D721Med (cell line): ENCODE results near the gene DNAL4.

Experiments
- DNase-seq: peaks from one replicate; pipeline ENCODE4 v3.0.0; 2011; ENCODE audit warnings: low spot score; ENCODE audit not compliant: insufficient read length
- FAIRE-seq: peaks from 2 replicates; lab custom pipeline; 2011; peaks lifted over from hg19 to GRCh38; lab: Jason Lieb, UNC
- TF ChIP-seq, protein P1 (sequence below): IDR thresholded peaks from 2 replicates; pipeline ENCODE4 v1.5.1; 2012; ENCODE audit warnings: mild to moderate bottlenecking, control low read depth; ENCODE audit not compliant: insufficient read depth; ENCODE audit errors: missing control alignments

Gene DNAL4

GRCh38 chr22:38839686-38840085, 45.7 kb upstream of the DNAL4 start:
- FAIRE-seq, result no peak
- no peak for DNase-seq
- TF ChIP-seq, protein P1, sequence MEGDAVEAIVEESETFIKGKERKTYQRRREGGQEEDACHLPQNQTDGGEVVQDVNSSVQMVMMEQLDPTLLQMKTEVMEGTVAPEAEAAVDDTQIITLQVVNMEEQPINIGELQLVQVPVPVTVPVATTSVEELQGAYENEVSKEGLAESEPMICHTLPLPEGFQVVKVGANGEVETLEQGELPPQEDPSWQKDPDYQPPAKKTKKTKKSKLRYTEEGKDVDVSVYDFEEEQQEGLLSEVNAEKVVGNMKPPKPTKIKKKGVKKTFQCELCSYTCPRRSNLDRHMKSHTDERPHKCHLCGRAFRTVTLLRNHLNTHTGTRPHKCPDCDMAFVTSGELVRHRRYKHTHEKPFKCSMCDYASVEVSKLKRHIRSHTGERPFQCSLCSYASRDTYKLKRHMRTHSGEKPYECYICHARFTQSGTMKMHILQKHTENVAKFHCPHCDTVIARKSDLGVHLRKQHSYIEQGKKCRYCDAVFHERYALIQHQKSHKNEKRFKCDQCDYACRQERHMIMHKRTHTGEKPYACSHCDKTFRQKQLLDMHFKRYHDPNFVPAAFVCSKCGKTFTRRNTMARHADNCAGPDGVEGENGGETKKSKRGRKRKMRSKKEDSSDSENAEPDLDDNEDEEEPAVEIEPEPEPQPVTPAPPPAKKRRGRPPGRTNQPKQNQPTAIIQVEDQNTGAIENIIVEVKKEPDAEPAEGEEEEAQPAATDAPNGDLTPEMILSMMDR, result no peak

DNA sequence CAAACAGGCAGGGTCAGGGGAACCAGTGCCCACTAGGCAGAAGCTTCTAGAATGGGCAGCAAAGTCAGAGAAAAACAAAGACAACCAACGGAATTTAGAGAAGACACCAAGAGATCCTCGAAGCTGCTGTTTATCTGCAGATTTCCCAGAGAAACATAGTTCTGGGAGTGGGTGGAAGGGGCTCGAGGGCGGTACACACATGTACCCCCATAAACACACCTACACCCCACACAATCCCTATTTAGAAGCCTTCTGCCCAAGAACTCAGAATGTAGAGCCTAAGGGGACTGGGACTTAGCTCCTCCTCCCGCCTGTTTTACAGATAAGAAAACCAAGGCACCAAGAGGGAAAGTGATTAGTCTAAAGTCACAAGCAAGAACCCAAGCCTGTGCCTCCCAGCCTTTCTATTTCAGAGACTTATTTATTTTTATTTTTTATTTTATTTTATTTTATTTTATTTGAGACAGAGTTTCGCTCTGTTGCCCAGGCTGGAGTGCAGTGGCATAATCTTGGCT, 43.5 kb upstream of the DNAL4 start:
- no peak for DNase-seq
- TF ChIP-seq, protein P1, result no peak
- no peak for FAIRE-seq

DNA sequence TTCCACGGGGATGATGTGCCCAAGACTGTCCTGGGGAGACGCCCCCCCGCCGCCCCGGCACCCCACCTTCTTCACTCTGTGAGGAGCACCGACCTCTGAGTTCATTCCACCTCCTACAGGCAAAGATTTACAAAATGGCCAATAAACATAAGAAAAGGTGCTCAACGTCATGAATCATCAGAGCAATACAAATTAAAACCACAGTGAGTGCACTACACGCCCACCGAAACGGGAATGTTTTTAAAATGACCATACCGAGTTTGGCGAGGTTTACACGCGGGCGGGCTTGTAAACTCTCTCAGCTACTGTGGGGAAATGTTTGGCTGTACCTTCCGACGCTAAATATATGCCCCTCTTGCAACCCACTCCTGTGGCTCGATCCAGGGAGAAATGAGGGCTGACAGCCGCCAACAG, 42.0 kb upstream of the DNAL4 start:
- no peak for FAIRE-seq
- no peak for DNase-seq
- TF ChIP-seq, protein P1, result no peak

DNA sequence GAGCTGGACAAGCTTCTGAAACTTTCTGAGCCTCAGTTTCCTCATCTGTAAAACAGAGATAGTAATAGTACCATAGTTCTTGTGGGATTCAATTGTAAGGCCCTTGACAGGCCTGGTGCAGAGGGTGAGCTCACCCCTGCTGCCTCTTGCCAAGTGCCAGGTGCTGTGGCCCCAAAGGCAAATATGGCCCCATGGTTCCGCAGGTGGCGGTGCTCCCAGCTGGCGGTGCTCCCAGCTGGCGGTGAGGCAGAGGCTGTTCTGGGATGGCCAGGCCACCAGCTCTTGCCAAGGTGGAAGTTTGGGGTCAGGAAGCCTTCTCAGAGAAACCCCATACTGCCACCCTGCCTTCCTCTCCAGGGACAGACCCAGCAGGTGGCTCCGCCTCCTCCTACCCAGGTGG, 41.0 kb upstream of the DNAL4 start:
- no peak for FAIRE-seq
- TF ChIP-seq, protein P1, result no peak
- no peak for DNase-seq

- no peak for DNase-seq
- no peak for FAIRE-seq
- TF ChIP-seq, protein P1, result no peak
Measured at GRCh38 chr22:38834215-38834953, 40.4 kb upstream of the DNAL4 start.

- TF ChIP-seq, protein P1, result no peak
- no peak for FAIRE-seq
- no peak for DNase-seq
Measured at GRCh38 chr22:38833061-38833460, 39.1 kb upstream of the DNAL4 start.
